Activated T-helper 2 cell treated with anti-CD3 and anti-CD28 coated beads, Interferon-gamma antibody, Interleukin-2, Interleukin-4, amounts not matched to agents 10 μg/mL and 5 μg/mL and 100 μg/mL, durations not matched to agents 14 hours and 24 hours and 36 hours (primary cell): ENCODE data around the gene NMT2. TPM values are rescaled to one million over a fixed set of nuclear protein-coding genes. Genes with fewer than 3 reads are reported as not detected.

ENCODE experiments used
- DNase-seq: peaks from one replicate; pipeline ENCODE4 v3.0.0; 2021; ENCODE audit warnings: low spot score
- H3K27ac Mint-ChIP-seq: one replicate; pipeline ENCODE4 v1.8.0; 2021; ENCODE audit warnings: mixed read lengths
- H3K27me3 Mint-ChIP-seq: one replicate; pipeline ENCODE4 v1.8.0; 2021; ENCODE audit warnings: low read depth, mixed read lengths
- H3K36me3 Mint-ChIP-seq: one replicate; pipeline ENCODE4 v1.8.0; 2021; ENCODE audit warnings: low read depth, mixed read lengths
- H3K4me1 Mint-ChIP-seq: one replicate; pipeline ENCODE4 v1.8.0; 2021; ENCODE audit warnings: low read depth, mixed read lengths
- H3K4me3 Mint-ChIP-seq: one replicate; pipeline ENCODE4 v1.8.0; 2021; ENCODE audit warnings: low read depth, mild to moderate bottlenecking, moderate library complexity, mixed read lengths
- H3K9me3 Mint-ChIP-seq: one replicate; pipeline ENCODE4 v1.8.0; 2021; ENCODE audit warnings: mixed read lengths
- intact Hi-C: fragments of 100-400 bp; cut with micrococcal nuclease; formaldehyde crosslinking; loops from one replicate; pipeline ENCODE4 v1.15.1; 2023
- total RNA-seq: library from RNA; stranded (reverse); gene quantifications from 2 replicates; pipeline ENCODE4 v1.2.3, GENCODE V29; 2022

NMT2 gene
- total RNA-seq, 1 donor from 2014 or later = 34.5 TPM

GRCh38 chr10:15149042-15149771 lies 19.3 kb downstream of the NMT2 start:
- intact Hi-C loops = loop anchor here (10.0 kb wide), 1 partner anchor 1876 kb away; no protein-coding TSS in a partner anchor
- H3K4me3 Mint-ChIP-seq = no peak overlapping the region

GRCh38 chr10:15147594-15148392 lies 20.7 kb downstream of the NMT2 start:
- intact Hi-C loops = loop anchor here (10.0 kb wide), 1 partner anchor 1877 kb away; no protein-coding TSS in a partner anchor
- Mint-ChIP-seq H3K27ac (no peak overlapping the region), H3K4me3 (no peak overlapping the region), H3K36me3 (peaks cover 23% of the 10 kb centered on the region), H3K9me3 (peaks cover 4% of the 10 kb centered on the region), H3K27me3 (no peaks in the 10 kb centered on the region), H3K4me1 (peaks cover 37% of the 10 kb centered on the region)
- DNase-seq = no peak

More at GRCh38 chr10:15149042-15149771, 19.3 kb downstream of the NMT2 start:
- H3K36me3 Mint-ChIP-seq = peaks cover 26% of the 10 kb centered on the region
- H3K27me3 Mint-ChIP-seq = no peaks in the 10 kb centered on the region
- H3K9me3 Mint-ChIP-seq = peaks cover 4% of the 10 kb centered on the region
- H3K27ac Mint-ChIP-seq = no peak overlapping the region
- H3K4me1 Mint-ChIP-seq = peaks cover 35% of the 10 kb centered on the region
- DNase-seq = no peak

GRCh38 chr10:15146366-15146765 lies 22.1 kb downstream of the NMT2 start:
- no peak overlapping the region for H3K4me3 Mint-ChIP-seq
- H3K27me3 Mint-ChIP-seq = no peaks in the 10 kb centered on the region
- H3K9me3 Mint-ChIP-seq = peaks cover 4% of the 10 kb centered on the region
- H3K4me1 Mint-ChIP-seq = peaks cover 42% of the 10 kb centered on the region
- DNase-seq = no peak
- intact Hi-C loops = loop anchor here (10.0 kb wide), 1 partner anchor 1878 kb away; no protein-coding TSS in a partner anchor
- peaks cover 13% of the 10 kb centered on the region for H3K36me3 Mint-ChIP-seq
- no peak overlapping the region for H3K27ac Mint-ChIP-seq

- Mint-ChIP-seq H3K9me3 (peaks cover 1% of the 10 kb centered on the region), H3K27me3 (no peaks in the 10 kb centered on the region), H3K4me1 (peaks cover 49% of the 10 kb centered on the region), H3K27ac (no peak overlapping the region), H3K36me3 (peaks cover 20% of the 10 kb centered on the region), H3K4me3 (no peak overlapping the region)
- DNase-seq = no peak
- intact Hi-C loops = loop anchor here (10.0 kb wide), 1 partner anchor 1880 kb away; no protein-coding TSS in a partner anchor
Observed at GRCh38 chr10:15144788-15145187, 23.7 kb downstream of the NMT2 start.

GRCh38 chr10:15141136-15142054 lies 27.1 kb downstream of the NMT2 start:
- intact Hi-C loops = loop anchor here (1.0 to 10.0 kb wide), 5 partner anchors 18 to 1883 kb away; partner anchors contain the start of gene RPP38
- H3K4me1 Mint-ChIP-seq = peaks cover 45% of the 10 kb centered on the region
- peaks cover 50% of the 10 kb centered on the region for H3K36me3 Mint-ChIP-seq
- H3K27me3 Mint-ChIP-seq = no peaks in the 10 kb centered on the region
- no peaks in the 10 kb centered on the region for H3K9me3 Mint-ChIP-seq
- H3K4me3 Mint-ChIP-seq = peak overlapping the region; percentile 63
- peak overlapping the region; percentile 90 for H3K27ac Mint-ChIP-seq
- peak; percentile 36 for DNase-seq

- Mint-ChIP-seq H3K4me3 (peak overlapping the region; percentile 63), H3K27me3 (no peaks in the 10 kb centered on the region)
Observed at GRCh38 chr10:15140698-15141097, 27.8 kb downstream of the NMT2 start.

GRCh38 chr10:15137636-15138035 lies 30.9 kb downstream of the NMT2 start:
- intact Hi-C loops = no loop called here
- H3K4me1 Mint-ChIP-seq = peaks cover 26% of the 10 kb centered on the region
- H3K27ac Mint-ChIP-seq = no peak overlapping the region
- no peaks in the 10 kb centered on the region for H3K9me3 Mint-ChIP-seq
- H3K27me3 Mint-ChIP-seq = no peaks in the 10 kb centered on the region
- peaks cover 82% of the 10 kb centered on the region for H3K36me3 Mint-ChIP-seq
- H3K4me3 Mint-ChIP-seq = no peak overlapping the region
- no peak for DNase-seq

More at GRCh38 chr10:15140698-15141097, 27.8 kb downstream of the NMT2 start:
- peaks cover 40% of the 10 kb centered on the region for H3K4me1 Mint-ChIP-seq
- no peak for DNase-seq
- no peaks in the 10 kb centered on the region for H3K9me3 Mint-ChIP-seq
- intact Hi-C loops = loop anchor here (1.0 to 10.0 kb wide), 5 partner anchors 17 to 1884 kb away; partner anchors contain the start of gene RPP38
- H3K27ac Mint-ChIP-seq = peak overlapping the region; percentile 90
- H3K36me3 Mint-ChIP-seq = peaks cover 56% of the 10 kb centered on the region

GRCh38 chr10:15137036-15137359 lies 31.5 kb downstream of the NMT2 start:
- intact Hi-C loops = no loop called here
- Mint-ChIP-seq H3K4me1 (peaks cover 20% of the 10 kb centered on the region), H3K4me3 (no peak overlapping the region), H3K27ac (no peak overlapping the region), H3K36me3 (peaks cover 87% of the 10 kb centered on the region), H3K27me3 (no peaks in the 10 kb centered on the region), H3K9me3 (no peaks in the 10 kb centered on the region)
- DNase-seq = no peak

- intact Hi-C loops = no loop called here
Observed at GRCh38 chr10:15136129-15137035, 32.1 kb downstream of the NMT2 start.

GRCh38 chr10:15131330-15131729 lies 37.2 kb downstream of the NMT2 start:
- intact Hi-C loops = no loop called here
- no peak for DNase-seq
- no peak overlapping the region for H3K27ac Mint-ChIP-seq
- H3K36me3 Mint-ChIP-seq = peaks cover 86% of the 10 kb centered on the region
- no peaks in the 10 kb centered on the region for H3K27me3 Mint-ChIP-seq
- H3K4me1 Mint-ChIP-seq = peaks cover 10% of the 10 kb centered on the region
- H3K9me3 Mint-ChIP-seq = no peaks in the 10 kb centered on the region
- H3K4me3 Mint-ChIP-seq = no peak overlapping the region

More at GRCh38 chr10:15136129-15137035, 32.1 kb downstream of the NMT2 start:
- Mint-ChIP-seq H3K27me3 (no peaks in the 10 kb centered on the region), H3K27ac (no peak overlapping the region), H3K9me3 (no peaks in the 10 kb centered on the region), H3K4me3 (no peak overlapping the region), H3K4me1 (peaks cover 14% of the 10 kb centered on the region), H3K36me3 (peaks cover 92% of the 10 kb centered on the region)
- no peak for DNase-seq

GRCh38 chr10:15124908-15125307 lies 43.6 kb downstream of the NMT2 start:
- Mint-ChIP-seq H3K9me3 (no peaks in the 10 kb centered on the region), H3K4me1 (peaks cover 37% of the 10 kb centered on the region), H3K4me3 (peak overlapping the region; percentile 15), H3K27ac (peak overlapping the region; percentile 93), H3K36me3 (peaks cover 75% of the 10 kb centered on the region), H3K27me3 (no peaks in the 10 kb centered on the region)
- no peak for DNase-seq
- intact Hi-C loops = loop anchor here (10.0 kb wide), 1 partner anchor 520 kb away; no protein-coding TSS in a partner anchor
